HepG2 (cell line): ENCODE data around the gene SMAD6. TPM values are rescaled to one million over a fixed set of nuclear protein-coding genes. Genes with fewer than 3 reads are reported as not detected.

ENCODE experiments used
- ATAD3A ChIP-seq: sonication (generic); formaldehyde crosslinking; IDR thresholded peaks from 2 replicates; pipeline ENCODE4 v1.4.0; 2020; ENCODE audit warnings: missing genetic modification reagents
- DMAP1 ChIP-seq: IDR thresholded peaks from 2 replicates; pipeline ENCODE4 v1.6.1; 2016
- E2F1 ChIP-seq: sonication (generic); formaldehyde crosslinking; IDR thresholded peaks from 2 replicates; pipeline ENCODE4 v1.5.0; 2020; ENCODE audit warnings: missing genetic modification reagents
- ELK4 ChIP-seq: sonication (generic); formaldehyde crosslinking; IDR thresholded peaks from 2 replicates; pipeline ENCODE4 v1.9.0; 2021; ENCODE audit warnings: missing genetic modification reagents, borderline replicate concordance
- GMEB1 ChIP-seq: sonication (generic); formaldehyde crosslinking; IDR thresholded peaks from 2 replicates; pipeline ENCODE4 v1.5.1; 2020; ENCODE audit warnings: missing genetic modification reagents, mild to moderate bottlenecking, borderline replicate concordance
- HNRNPUL1 ChIP-seq: fragments of 200-400 bp; formaldehyde crosslinking; IDR thresholded peaks from 2 replicates; pipeline ENCODE4 v1.6.1; 2017; ENCODE audit warnings: low read depth, mild to moderate bottlenecking, low read length, moderate library complexity
- KDM5A ChIP-seq: fragments of 200-600 bp; sonication (generic); IDR thresholded peaks from 2 replicates; pipeline ENCODE4 v1.7.0; 2018; ENCODE audit warnings: antibody characterized with exemption, mild to moderate bottlenecking, low read length, borderline replicate concordance
- MYNN ChIP-seq: sonication (generic); formaldehyde crosslinking; IDR thresholded peaks from 2 replicates; pipeline ENCODE4 v1.4.0; 2020; ENCODE audit warnings: mild to moderate bottlenecking, low read depth, missing genetic modification reagents
- NFYB ChIP-seq: sonication (generic); formaldehyde crosslinking; IDR thresholded peaks from 2 replicates; pipeline ENCODE4 v1.4.0; 2020; ENCODE audit warnings: missing genetic modification reagents
- ZNF136 ChIP-seq: sonication (generic); formaldehyde crosslinking; IDR thresholded peaks from 2 replicates; pipeline ENCODE4 v1.8.1; 2022; ENCODE audit warnings: low read depth, mild to moderate bottlenecking, moderate library complexity, missing genetic modification reagents
- ZNF232 ChIP-seq: sonication (generic); formaldehyde crosslinking; IDR thresholded peaks from 2 replicates; pipeline ENCODE4 v1.4.0; 2020; ENCODE audit warnings: missing genetic modification reagents, borderline replicate concordance
- ZNF264 ChIP-seq: sonication (generic); formaldehyde crosslinking; IDR thresholded peaks from 2 replicates; pipeline ENCODE4 v1.4.0; 2020; ENCODE audit warnings: missing genetic modification reagents
- ZNF383 ChIP-seq: sonication (generic); formaldehyde crosslinking; IDR thresholded peaks from 2 replicates; pipeline ENCODE4 v1.4.0; 2020; ENCODE audit warnings: missing genetic modification reagents, mild to moderate bottlenecking, borderline replicate concordance
- ZNF44 ChIP-seq: sonication (generic); formaldehyde crosslinking; IDR thresholded peaks from 2 replicates; pipeline ENCODE4 v1.5.1; 2020; ENCODE audit warnings: mild to moderate bottlenecking, missing genetic modification reagents
- ZNF598 ChIP-seq: sonication (generic); formaldehyde crosslinking; IDR thresholded peaks from 2 replicates; pipeline ENCODE4 v1.5.1; 2020; ENCODE audit warnings: mild to moderate bottlenecking, missing genetic modification reagents, borderline replicate concordance
- ZNF883 ChIP-seq: sonication (generic); formaldehyde crosslinking; IDR thresholded peaks from 2 replicates; pipeline ENCODE4 v1.5.1; 2020; ENCODE audit warnings: mild to moderate bottlenecking, missing genetic modification reagents; ENCODE audit errors: not compliant biosample characterization
- polyA plus RNA-seq, 8 experiments: library from polyadenylated mRNA; depleted of rRNA in 3 of 8; stranded (reverse) in 7 of 8; unstranded in 1 of 8; fragments of >200 nt; fragmentation: Illumina TruSeq in 4 of 8; extraction: Trizol in 4 of 8; gene quantifications; 2 replicates each; pipeline versions ENCODE4 v1.2.1 to v1.2.3, GENCODE V29; 2011 to 2016; ENCODE audit warnings: low read depth in 4 of 8, missing spikeins in 1 of 8, mixed read lengths in 1 of 8; ENCODE audit not compliant: insufficient read depth in 1 of 8
- total RNA-seq, 5 experiments: library from RNA; depleted of rRNA; stranded (reverse); fragments of >200 nt; fragmentation: Illumina TruSeq; extraction: Trizol; gene quantifications; 2 replicates each; pipeline ENCODE4 v1.2.3, GENCODE V29; 2016; ENCODE audit warnings: low read depth in 1 of 5
- TF ChIP-seq, protein P1 (sequence below): sonication (generic); formaldehyde crosslinking; IDR thresholded peaks from 2 replicates; pipeline ENCODE4 v1.4.0; 2020; ENCODE audit warnings: missing genetic modification reagents
- TF ChIP-seq, protein P2 (sequence below): sonication (generic); formaldehyde crosslinking; IDR thresholded peaks from 2 replicates; pipeline ENCODE4 v1.4.0; 2020; ENCODE audit warnings: missing genetic modification reagents
- TF ChIP-seq, protein P3 (sequence below): sonication (generic); formaldehyde crosslinking; IDR thresholded peaks from 2 replicates; pipeline ENCODE4 v1.8.1; 2023; ENCODE audit warnings: missing genetic modification reagents, mild to moderate bottlenecking, borderline replicate concordance

The SMAD6 gene
- total and polyA plus RNA-seq, 2 of the 13 experiments (the other 11 are each of a cell fraction or from before 2014, with no cell fraction given): 3.3 to 4.4 TPM

DNA sequence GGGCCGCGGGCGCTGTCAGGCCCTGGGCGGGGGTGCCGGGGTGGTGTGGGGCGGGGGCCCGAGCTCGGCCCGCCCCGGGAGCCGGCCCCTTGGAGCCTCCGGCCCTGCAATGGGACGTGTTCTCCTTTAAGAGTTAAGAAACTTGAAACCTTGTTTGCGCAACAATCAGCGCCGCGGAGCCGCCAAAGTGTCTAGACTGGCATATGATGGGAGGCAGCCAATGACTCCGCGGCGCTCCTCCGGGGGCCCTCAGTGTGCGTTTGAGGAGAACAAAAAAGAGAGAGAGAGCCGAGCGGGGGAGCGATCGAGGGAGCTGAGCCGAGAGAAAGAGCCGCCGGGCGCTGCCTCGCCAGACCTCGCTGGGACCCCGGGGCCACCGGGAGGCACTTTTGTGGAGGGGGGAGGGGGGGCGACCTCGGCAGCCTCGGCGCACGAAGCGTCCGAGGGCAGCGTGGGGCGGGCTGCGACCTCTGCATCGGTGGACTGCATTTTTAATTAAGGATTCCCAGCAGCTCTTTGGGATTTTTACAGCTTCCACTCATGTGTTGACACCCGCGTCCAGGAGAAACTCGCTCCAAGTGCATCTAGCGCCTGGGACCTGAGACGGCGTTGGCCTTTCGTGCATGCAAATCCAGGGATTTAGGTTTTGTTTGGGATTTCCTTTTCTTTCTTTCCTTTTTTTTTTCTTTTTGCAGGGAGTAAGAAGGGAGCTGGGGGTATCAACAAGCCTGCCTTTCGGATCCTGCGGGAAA is at the start of gene SMAD6 (continued):
- TF ChIP-seq, protein P1, sequence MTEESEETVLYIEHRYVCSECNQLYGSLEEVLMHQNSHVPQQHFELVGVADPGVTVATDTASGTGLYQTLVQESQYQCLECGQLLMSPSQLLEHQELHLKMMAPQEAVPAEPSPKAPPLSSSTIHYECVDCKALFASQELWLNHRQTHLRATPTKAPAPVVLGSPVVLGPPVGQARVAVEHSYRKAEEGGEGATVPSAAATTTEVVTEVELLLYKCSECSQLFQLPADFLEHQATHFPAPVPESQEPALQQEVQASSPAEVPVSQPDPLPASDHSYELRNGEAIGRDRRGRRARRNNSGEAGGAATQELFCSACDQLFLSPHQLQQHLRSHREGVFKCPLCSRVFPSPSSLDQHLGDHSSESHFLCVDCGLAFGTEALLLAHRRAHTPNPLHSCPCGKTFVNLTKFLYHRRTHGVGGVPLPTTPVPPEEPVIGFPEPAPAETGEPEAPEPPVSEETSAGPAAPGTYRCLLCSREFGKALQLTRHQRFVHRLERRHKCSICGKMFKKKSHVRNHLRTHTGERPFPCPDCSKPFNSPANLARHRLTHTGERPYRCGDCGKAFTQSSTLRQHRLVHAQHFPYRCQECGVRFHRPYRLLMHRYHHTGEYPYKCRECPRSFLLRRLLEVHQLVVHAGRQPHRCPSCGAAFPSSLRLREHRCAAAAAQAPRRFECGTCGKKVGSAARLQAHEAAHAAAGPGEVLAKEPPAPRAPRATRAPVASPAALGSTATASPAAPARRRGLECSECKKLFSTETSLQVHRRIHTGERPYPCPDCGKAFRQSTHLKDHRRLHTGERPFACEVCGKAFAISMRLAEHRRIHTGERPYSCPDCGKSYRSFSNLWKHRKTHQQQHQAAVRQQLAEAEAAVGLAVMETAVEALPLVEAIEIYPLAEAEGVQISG (CRISPR knock-in tag): peak; percentile 55
- TF ChIP-seq, protein P2, sequence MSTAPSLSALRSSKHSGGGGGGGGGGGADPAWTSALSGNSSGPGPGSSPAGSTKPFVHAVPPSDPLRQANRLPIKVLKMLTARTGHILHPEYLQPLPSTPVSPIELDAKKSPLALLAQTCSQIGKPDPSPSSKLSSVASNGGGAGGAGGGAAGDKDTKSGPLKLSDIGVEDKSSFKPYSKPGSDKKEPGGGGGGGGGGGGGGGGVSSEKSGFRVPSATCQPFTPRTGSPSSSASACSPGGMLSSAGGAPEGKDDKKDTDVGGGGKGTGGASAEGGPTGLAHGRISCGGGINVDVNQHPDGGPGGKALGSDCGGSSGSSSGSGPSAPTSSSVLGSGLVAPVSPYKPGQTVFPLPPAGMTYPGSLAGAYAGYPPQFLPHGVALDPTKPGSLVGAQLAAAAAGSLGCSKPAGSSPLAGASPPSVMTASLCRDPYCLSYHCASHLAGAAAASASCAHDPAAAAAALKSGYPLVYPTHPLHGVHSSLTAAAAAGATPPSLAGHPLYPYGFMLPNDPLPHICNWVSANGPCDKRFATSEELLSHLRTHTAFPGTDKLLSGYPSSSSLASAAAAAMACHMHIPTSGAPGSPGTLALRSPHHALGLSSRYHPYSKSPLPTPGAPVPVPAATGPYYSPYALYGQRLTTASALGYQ: peak; percentile 36; the same call in 1 of the 2 replicates
- TF ChIP-seq ZNF383 (no peak), E2F1 (CRISPR knock-in tag) (peak; percentile 16; the same call in 1 of the 2 replicates), ZNF883 (no peak), NFYB (peak; percentile 81), ZNF598 (no peak), ZNF264 (CRISPR knock-in tag) (no peak), DMAP1 (0 out of 2 replicates have a peak, but pooled peaks have one; percentile 14), GMEB1 (CRISPR knock-in tag) (no peak), ATAD3A (CRISPR knock-in tag) (no peak), KDM5A (no peak), ELK4 (CRISPR knock-in tag) (no peak), ZNF232 (no peak), HNRNPUL1 (no peak), MYNN (CRISPR knock-in tag) (no peak), ZNF136 (CRISPR knock-in tag) (no peak), ZNF44 (CRISPR knock-in tag) (0 out of 2 replicates have a peak, but pooled peaks have one; percentile 27)
- TF ChIP-seq, protein P3, sequence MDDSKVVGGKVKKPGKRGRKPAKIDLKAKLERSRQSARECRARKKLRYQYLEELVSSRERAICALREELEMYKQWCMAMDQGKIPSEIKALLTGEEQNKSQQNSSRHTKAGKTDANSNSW (CRISPR knock-in tag): no peak
